Measurements from ENCODE around the gene USP11. TPM values are rescaled to one million over a fixed set of nuclear protein-coding genes. Genes with fewer than 3 reads are reported as not detected.

Gene USP11
- total RNA-seq, 2 experiments from 2014 or later = 62.6 to 66.2 TPM

DNA sequence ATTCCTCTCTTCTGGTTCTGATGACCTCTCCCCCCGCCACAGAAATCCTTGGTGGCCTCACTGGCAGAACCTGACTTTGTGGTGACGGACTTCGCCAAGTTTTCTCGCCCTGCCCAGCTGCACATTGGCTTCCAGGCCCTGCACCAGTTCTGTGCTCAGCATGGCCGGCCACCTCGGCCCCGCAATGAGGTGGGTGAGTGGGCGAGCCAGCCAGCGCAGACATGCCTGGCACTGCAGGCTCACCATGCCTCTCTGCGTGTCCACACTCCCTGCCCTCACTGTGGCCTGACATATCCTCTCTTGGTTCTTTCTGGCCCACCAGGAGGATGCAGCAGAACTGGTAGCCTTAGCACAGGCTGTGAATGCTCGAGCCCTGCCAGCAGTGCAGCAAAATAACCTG, 30.5 kb upstream of the USP11 start:
- peaks cover 10% of the 10 kb centered on the region for H3K4me1 ChIP-seq (ENCODE audit: insufficient read depth, low read length)
- H3K36me3 ChIP-seq (ENCODE audit: insufficient read depth, low read length) = peaks cover 89% of the 10 kb centered on the region
- H3K9me3 Mint-ChIP-seq = no peaks in the 10 kb centered on the region
- no peak for ATAC-seq (ENCODE audit: poor library complexity)
- DNase-seq = no peak
- H3K9me3 ChIP-seq (ENCODE audit: control insufficient read depth in 1 of 2, insufficient read depth in 1 of 2, low read length in 2 of 2) = no peaks in the 10 kb centered on the region
- no peak overlapping the region for H3K4me3 ChIP-seq (ENCODE audit: low read length)
- no peak overlapping the region for H3K27ac Mint-ChIP-seq
- H3K27me3 ChIP-seq (ENCODE audit: control insufficient read depth in 1 of 2, insufficient read depth in 2 of 2, low read length in 2 of 2) = no peaks in the 10 kb centered on the region
- peaks cover 84% of the 10 kb centered on the region for H3K36me3 Mint-ChIP-seq (ENCODE audit: low read depth)
- H3K4me3 Mint-ChIP-seq = no peak overlapping the region
- no peaks in the 10 kb centered on the region for H3K27me3 Mint-ChIP-seq
- ChIA-PET CTCF (interaction anchor here (0.8 kb wide), 1 partner anchor 13 kb away, joined by 3 read pairs; no protein-coding TSS in a partner anchor), POLR2A (interaction anchor here (1.1 kb wide), 1 partner anchor 15 kb away, joined by 4 read pairs; no protein-coding TSS in a partner anchor)
- intact Hi-C loops (cut with DNase I, micrococcal nuclease) = no loop called here
- no peak for TF ChIP-seq CTCF (IDR thresholded peaks at IDR 0.05)
- peaks cover 8% of the 10 kb centered on the region for H3K4me1 Mint-ChIP-seq (ENCODE audit: low read depth)
- H3K27ac ChIP-seq (ENCODE audit: low read depth in 1 of 2, low read length in 2 of 2) = no peak overlapping the region

GRCh38 chrX:47202877-47203276, 29.9 kb upstream of the USP11 start:
- peaks cover 4% of the 10 kb centered on the region for H3K4me1 Mint-ChIP-seq (ENCODE audit: low read depth)
- no peak overlapping the region for H3K4me3 Mint-ChIP-seq
- Histone ChIP-seq H3K27me3 (ENCODE audit: control insufficient read depth in 1 of 2, insufficient read depth in 2 of 2, low read length in 2 of 2) (no peaks in the 10 kb centered on the region), H3K27ac (ENCODE audit: low read depth in 1 of 2, low read length in 2 of 2) (no peak overlapping the region), H3K4me3 (ENCODE audit: low read length) (no peak overlapping the region), H3K36me3 (ENCODE audit: insufficient read depth, low read length) (peaks cover 89% of the 10 kb centered on the region), H3K9me3 (ENCODE audit: control insufficient read depth in 1 of 2, insufficient read depth in 1 of 2, low read length in 2 of 2) (no peaks in the 10 kb centered on the region), H3K4me1 (ENCODE audit: insufficient read depth, low read length) (peaks cover 5% of the 10 kb centered on the region)
- no peak for ATAC-seq (ENCODE audit: poor library complexity)
- CTCF ChIA-PET = interaction anchor here (0.8 kb wide), 1 partner anchor 12 kb away, joined by 3 read pairs; no protein-coding TSS in a partner anchor
- no peaks in the 10 kb centered on the region for H3K9me3 Mint-ChIP-seq
- intact Hi-C loops (cut with DNase I, micrococcal nuclease) = no loop called here
- no peak for TF ChIP-seq CTCF (IDR thresholded peaks at IDR 0.05)
- no peak overlapping the region for H3K27ac Mint-ChIP-seq
- no peak for DNase-seq
- POLR2A ChIA-PET = no interaction called here
- peaks cover 86% of the 10 kb centered on the region for H3K36me3 Mint-ChIP-seq (ENCODE audit: low read depth)
- H3K27me3 Mint-ChIP-seq = no peaks in the 10 kb centered on the region

DNA sequence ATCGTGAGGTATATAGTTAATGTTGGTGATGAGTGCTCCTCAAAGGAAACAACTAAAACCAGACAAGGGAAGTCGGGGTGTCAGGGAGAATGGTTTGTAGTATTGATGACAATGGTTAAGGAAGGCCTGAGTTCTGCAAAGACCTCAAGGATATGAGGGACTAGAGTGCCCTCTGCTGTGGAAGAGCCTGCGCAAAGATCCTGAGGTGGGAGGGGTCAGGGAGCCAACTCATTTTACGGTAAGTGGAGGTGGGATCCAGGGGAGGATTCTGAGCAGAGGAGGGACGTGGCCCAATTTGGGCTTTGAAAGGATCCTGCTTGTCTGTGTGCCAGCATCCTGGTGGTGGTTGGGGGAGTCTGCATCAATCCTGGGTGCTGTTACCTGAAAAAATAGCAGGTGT, 27.8 kb upstream of the USP11 start:
- H3K4me1 Mint-ChIP-seq (ENCODE audit: low read depth) = no peaks in the 10 kb centered on the region
- no peaks in the 10 kb centered on the region for H3K9me3 Mint-ChIP-seq
- Histone ChIP-seq H3K9me3 (ENCODE audit: control insufficient read depth in 1 of 2, insufficient read depth in 1 of 2, low read length in 2 of 2) (no peaks in the 10 kb centered on the region), H3K4me1 (ENCODE audit: insufficient read depth, low read length) (no peaks in the 10 kb centered on the region), H3K27me3 (ENCODE audit: control insufficient read depth in 1 of 2, insufficient read depth in 2 of 2, low read length in 2 of 2) (no peaks in the 10 kb centered on the region), H3K4me3 (ENCODE audit: low read length) (no peak overlapping the region), H3K27ac (ENCODE audit: low read depth in 1 of 2, low read length in 2 of 2) (no peak overlapping the region), H3K36me3 (ENCODE audit: insufficient read depth, low read length) (peaks cover 87% of the 10 kb centered on the region)
- no peak overlapping the region for H3K4me3 Mint-ChIP-seq
- peaks cover 82% of the 10 kb centered on the region for H3K36me3 Mint-ChIP-seq (ENCODE audit: low read depth)
- H3K27me3 Mint-ChIP-seq = no peaks in the 10 kb centered on the region
- no peak for ATAC-seq (ENCODE audit: poor library complexity)
- TF ChIP-seq CTCF (IDR thresholded peaks at IDR 0.05) = no peak
- ChIA-PET CTCF (no interaction called here), POLR2A (interaction anchor here (1.3 kb wide), 1 partner anchor 12 kb away, joined by 4 read pairs; no protein-coding TSS in a partner anchor)
- intact Hi-C loops (cut with DNase I, micrococcal nuclease) = no loop called here
- DNase-seq = no peak
- H3K27ac Mint-ChIP-seq = no peak overlapping the region
